A549 treated with DMSO at 1 μM for 4 hours (cell line): ENCODE data around the gene ZNF827. TPM values are rescaled to one million over a fixed set of nuclear protein-coding genes. Genes with fewer than 3 reads are reported as not detected.

Experiments
- total RNA-seq: library from RNA; stranded (reverse); fragments of 200-300 nt; extraction: Qiagen RNA extraction; gene quantifications from 5 replicates; pipeline ENCODE4 v1.2.3, GENCODE V29; 2022; ENCODE audit warnings: low read depth

The ZNF827 gene
- 3.6 to 5.1 TPM (median 4.5 TPM) in 5 replicates for total RNA-seq

GRCh38 chr4:145938618-145939440, at the start of gene ZNF827:
Gene ZNF827, minus strand, starts transcription at chr4:145938823. Its CDS starts 416 bp downstream, at chr4:145938407.

Other genes with a start within 250 kb of the ZNF827 start
- 32.6 to 44.0 TPM (median 35.7 TPM) in 5 replicates for gene LSM6, start 236.9 kb upstream of the ZNF827 start, total RNA-seq